Endodermal cell (in vitro differentiated cells): ENCODE measurements around the gene OR6B3. TPM values are rescaled to one million over a fixed set of nuclear protein-coding genes. Genes with fewer than 3 reads are reported as not detected.
A peak's percentile ranks its signal among the peaks of the same experiment; 100 is the strongest.

Source experiments
- DNase-seq: peaks from one replicate; pipeline ENCODE4 v3.0.0-alpha.2; 2017
- H3K27ac ChIP-seq: 2 replicates; pipeline ENCODE4 v1.5.1; 2013; ENCODE audit warnings: mild to moderate bottlenecking, low read depth, low read length, moderate library complexity
- H3K27me3 ChIP-seq: 2 replicates; pipeline ENCODE4 v1.6.1; 2013; ENCODE audit warnings: mild to moderate bottlenecking, low read length, moderate library complexity; ENCODE audit not compliant: insufficient read depth, control insufficient read depth, poor library complexity, severe bottlenecking
- H3K36me3 ChIP-seq: 2 replicates; pipeline ENCODE4 v1.7.0; 2013; ENCODE audit warnings: mild to moderate bottlenecking, low read length, moderate library complexity; ENCODE audit not compliant: control insufficient read depth, insufficient read depth
- H3K4me1 ChIP-seq: one replicate; pipeline ENCODE4 v1.7.0; 2013; ENCODE audit warnings: low read length; ENCODE audit not compliant: control insufficient read depth, insufficient read depth
- H3K4me3 ChIP-seq: 2 replicates; pipeline ENCODE4 v1.5.1; 2013; ENCODE audit warnings: mild to moderate bottlenecking, low read length, moderate library complexity
- H3K9ac ChIP-seq: 2 replicates; pipeline ENCODE4 v1.6.1; 2013; ENCODE audit warnings: mild to moderate bottlenecking, low read length, moderate library complexity; ENCODE audit not compliant: poor library complexity, severe bottlenecking; ENCODE audit errors: extremely low read depth
- H3K9me3 ChIP-seq: 2 replicates; pipeline ENCODE4 v1.6.1; 2013; ENCODE audit warnings: mild to moderate bottlenecking, low read length, moderate library complexity; ENCODE audit not compliant: control insufficient read depth
- H3K27ac Mint-ChIP-seq: 2 replicates; pipeline ENCODE4 v1.8.0; 2020; ENCODE audit warnings: mixed read lengths
- H3K27me3 Mint-ChIP-seq: 2 replicates; pipeline ENCODE4 v1.8.0; 2021; ENCODE audit warnings: mild to moderate bottlenecking, mixed read lengths; ENCODE audit not compliant: insufficient read depth
- H3K36me3 Mint-ChIP-seq: 2 replicates; pipeline ENCODE4 v1.8.0; 2020; ENCODE audit warnings: low read depth, mixed read lengths
- H3K4me1 Mint-ChIP-seq: 2 replicates; pipeline ENCODE4 v1.8.0; 2020; ENCODE audit warnings: mixed read lengths
- H3K4me3 Mint-ChIP-seq: 2 replicates; pipeline ENCODE4 v1.8.0; 2020; ENCODE audit warnings: mild to moderate bottlenecking, moderate library complexity, mixed read lengths
- H3K9me3 Mint-ChIP-seq: 2 replicates; pipeline ENCODE4 v1.8.0; 2020; ENCODE audit warnings: mild to moderate bottlenecking, mixed read lengths
- CTCF ChIP-seq: fragments of 200-600 bp; sonication (generic); conservative IDR thresholded peaks from 2 replicates; pipeline ENCODE4 v1.5.0; 2021; ENCODE audit warnings: antibody characterized with exemption, mild to moderate bottlenecking
- WGBS, 2 experiments: methylation state at CpG; one replicate each; pipeline versions ENCODE4 v1.1.5 to v1.1.7; 2013; ENCODE audit warnings: missing lambda C conversion rate in 2 of 2, mixed read lengths in 1 of 2; ENCODE audit not compliant: insufficient coverage in 1 of 2, insufficient read length in 1 of 2; 5-methylcytosine and 5-hydroxymethylcytosine counted together
- long read RNA-seq, 4 experiments: library from polyadenylated mRNA in 2 of 4; library from RNA in 1 of 4; library from capped mRNA in 1 of 4; stranded (forward) in 3 of 4; unstranded in 1 of 4; transcript quantifications; one replicate each; pipeline ENCODE4 v2.0.0, GENCODE V29; 2020 to 2021; ENCODE audit warnings: inconsistent platforms in 1 of 4
- polyA plus RNA-seq, 2 experiments: library from polyadenylated mRNA; stranded (reverse); fragments of 50-300 nt; gene quantifications; one replicate each; pipeline ENCODE4 v1.2.3, GENCODE V29; 2013
- total RNA-seq, 2 donors: library from RNA; stranded (reverse); fragmentation: NEBNext Ultra II Directional in 1 of 2; extraction: Animal tissue kit (Norgen Biotek cat#: 25700) in 1 of 2; gene quantifications; 2 replicates in 1 of 2; 3 replicates in 1 of 2; pipeline ENCODE4 v1.2.1, GENCODE V29; 2021

Gene OR6B3
- total RNA-seq = not detected
- polyA plus RNA-seq (2013, experiment 1 of 2) = not detected
- not detected for polyA plus RNA-seq (2013, experiment 2 of 2)
- long read RNA-seq, experiment 1 = 0 reads
- long read RNA-seq, experiment 2 = 0 reads
- long read RNA-seq, experiment 3 = 0 reads
- long read RNA-seq, experiment 4 = 0 reads

GRCh38 chr2:240053173-240054155 is at the start of gene OR6B3:
Gene OR6B3, minus strand, starts transcription at chr2:240053521.
- no peak for DNase-seq
- Mint-ChIP-seq H3K4me3 (no peak within 1 kb of the TSS), H3K27ac (no peak within 1 kb of the TSS), H3K4me1 (no peaks in the 10 kb centered on the region), H3K27me3 (peaks cover 34% of the 10 kb centered on the region), H3K9me3 (no peaks in the 10 kb centered on the region), H3K36me3 (no peaks in the 10 kb centered on the region)
- Histone ChIP-seq H3K4me1 (no peaks in the 10 kb centered on the region), H3K27me3 (peaks cover 39% of the 10 kb centered on the region), H3K27ac (no peak within 1 kb of the TSS), H3K9me3 (no peaks in the 10 kb centered on the region), H3K4me3 (no peak within 1 kb of the TSS), H3K36me3 (no peaks in the 10 kb centered on the region), H3K9ac (no peak within 1 kb of the TSS)
- WGBS, 2 experiments = 88% methylated on average over 23 to 28 of the region's 28 CpGs
- no peak for TF ChIP-seq CTCF

- Histone ChIP-seq H3K27ac (no peak overlapping the region), H3K4me1 (no peaks in the 10 kb centered on the region), H3K9ac (no peak overlapping the region), H3K36me3 (no peaks in the 10 kb centered on the region), H3K9me3 (peaks cover 50% of the 10 kb centered on the region), H3K4me3 (no peak overlapping the region), H3K27me3 (no peaks in the 10 kb centered on the region)
- Mint-ChIP-seq H3K4me1 (peaks cover 5% of the 10 kb centered on the region), H3K4me3 (no peak overlapping the region), H3K27ac (no peak overlapping the region), H3K9me3 (peaks cover 37% of the 10 kb centered on the region), H3K27me3 (peaks cover 36% of the 10 kb centered on the region), H3K36me3 (no peaks in the 10 kb centered on the region)
- TF ChIP-seq CTCF = no peak
- no peak for DNase-seq
- WGBS, 2 experiments = 93 to 100% methylated on average over 1 to 2 of the region's 2 CpGs
Observed at GRCh38 chr2:240098349-240098748, 45.0 kb upstream of the OR6B3 start.

- H3K27me3 Mint-ChIP-seq = peaks cover 34% of the 10 kb centered on the region
- Histone ChIP-seq H3K27me3 (no peaks in the 10 kb centered on the region), H3K36me3 (no peaks in the 10 kb centered on the region), H3K4me3 (peak overlapping the region; percentile 59), H3K9me3 (peaks cover 59% of the 10 kb centered on the region), H3K4me1 (no peaks in the 10 kb centered on the region), H3K27ac (no peak overlapping the region), H3K9ac (no peak overlapping the region)
- 39 to 42% methylated on average over 17 to 43 of the region's 43 CpGs for WGBS, 2 experiments
- H3K4me3 Mint-ChIP-seq = peak overlapping the region; percentile 64
- no peak for TF ChIP-seq CTCF
- H3K4me1 Mint-ChIP-seq = peaks cover 5% of the 10 kb centered on the region
- H3K36me3 Mint-ChIP-seq = peaks cover 3% of the 10 kb centered on the region
- peak; percentile 82 for DNase-seq
- H3K27ac Mint-ChIP-seq = peak overlapping the region; percentile 74
- peaks cover 43% of the 10 kb centered on the region for H3K9me3 Mint-ChIP-seq
Observed at GRCh38 chr2:240095556-240096523, 42.5 kb upstream of the OR6B3 start.
